Measurements from ENCODE around the gene CASD1.

The CASD1 gene

GRCh38 chr7:94486216-94486615 lies 23.4 kb upstream of the CASD1 start:
- Histone ChIP-seq H3K27ac (ENCODE audit: poor library complexity, severe bottlenecking) (no peak overlapping the region), H3K4me1 (ENCODE audit: insufficient read depth, poor library complexity, severe bottlenecking) (no peaks in the 10 kb centered on the region), H3K9me3 (ENCODE audit: severe bottlenecking) (no peaks in the 10 kb centered on the region), H3K36me3 (ENCODE audit: low read depth) (no peaks in the 10 kb centered on the region), H3K4me3 (ENCODE audit: severe bottlenecking) (no peak overlapping the region), H3K27me3 (ENCODE audit: insufficient read depth, poor library complexity, severe bottlenecking) (no peaks in the 10 kb centered on the region)
- DNase-seq (ENCODE audit: low spot score), result no peak
- TF ChIP-seq CTCF (IDR thresholded peaks at IDR 0.05; ENCODE audit: poor library complexity, severe bottlenecking), result no peak
- no peak for ATAC-seq (ENCODE audit: low read depth)

GRCh38 chr7:94491410-94491809 lies 18.2 kb upstream of the CASD1 start:
- DNase-seq (ENCODE audit: low spot score) (no peak), ATAC-seq (ENCODE audit: low read depth) (no peak)
- TF ChIP-seq CTCF (IDR thresholded peaks at IDR 0.05; ENCODE audit: poor library complexity, severe bottlenecking), result no peak
- no peak overlapping the region for H3K27ac ChIP-seq (ENCODE audit: poor library complexity, severe bottlenecking)
- no peak overlapping the region for H3K4me3 ChIP-seq (ENCODE audit: severe bottlenecking)
- no peaks in the 10 kb centered on the region for H3K27me3 ChIP-seq (ENCODE audit: insufficient read depth, poor library complexity, severe bottlenecking)
- no peaks in the 10 kb centered on the region for H3K4me1 ChIP-seq (ENCODE audit: insufficient read depth, poor library complexity, severe bottlenecking)
- no peaks in the 10 kb centered on the region for H3K9me3 ChIP-seq (ENCODE audit: severe bottlenecking)
- H3K36me3 ChIP-seq (ENCODE audit: low read depth), result no peaks in the 10 kb centered on the region

- no peaks in the 10 kb centered on the region for H3K4me1 ChIP-seq (ENCODE audit: insufficient read depth, poor library complexity, severe bottlenecking)
- H3K36me3 ChIP-seq (ENCODE audit: low read depth), result no peaks in the 10 kb centered on the region
- H3K4me3 ChIP-seq (ENCODE audit: severe bottlenecking), result no peak overlapping the region
- DNase-seq (ENCODE audit: low spot score), result no peak
- no peak overlapping the region for H3K27ac ChIP-seq (ENCODE audit: poor library complexity, severe bottlenecking)
- H3K9me3 ChIP-seq (ENCODE audit: severe bottlenecking), result no peaks in the 10 kb centered on the region
- no peaks in the 10 kb centered on the region for H3K27me3 ChIP-seq (ENCODE audit: insufficient read depth, poor library complexity, severe bottlenecking)
- no peak for ATAC-seq (ENCODE audit: low read depth)
- TF ChIP-seq CTCF (IDR thresholded peaks at IDR 0.05; ENCODE audit: poor library complexity, severe bottlenecking), result no peak
These were observed 17.0 kb upstream of the CASD1 start for GRCh38 chr7:94492601-94493000.

DNA sequence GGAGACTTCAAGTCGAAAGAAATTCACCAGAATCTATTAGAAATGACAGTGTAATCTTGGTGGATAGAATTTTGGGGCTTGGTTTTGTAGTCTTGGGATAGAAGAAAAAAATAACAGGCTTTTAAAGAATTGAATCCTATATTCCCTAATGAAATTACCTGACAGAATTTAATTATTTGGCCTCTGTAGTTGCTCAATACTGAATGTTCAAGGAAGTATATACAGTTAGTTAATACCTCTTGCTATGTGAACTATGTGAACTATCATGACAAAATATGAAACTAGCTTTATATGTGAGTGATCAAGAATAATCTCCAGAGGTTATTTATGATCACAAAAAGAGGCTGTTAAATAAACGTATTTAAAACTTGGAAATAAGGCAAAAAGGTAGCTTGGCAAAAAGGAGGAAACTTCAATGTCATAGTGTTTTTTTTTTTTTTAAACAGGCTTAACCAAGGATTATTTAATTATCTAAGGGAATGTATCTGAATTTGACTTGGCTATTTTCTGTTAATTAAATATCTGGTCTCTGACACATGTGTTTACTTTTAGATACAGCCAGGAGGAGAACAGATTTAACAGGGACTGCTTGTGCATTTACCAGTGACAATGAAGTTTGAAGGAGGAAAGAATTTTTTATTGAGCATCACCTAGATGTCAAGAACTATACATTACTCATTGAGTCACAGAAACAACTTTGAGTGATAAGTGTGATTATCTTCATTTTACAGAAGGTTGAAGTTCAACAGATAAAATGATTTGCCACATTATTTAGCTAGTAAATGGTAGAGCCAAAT lies 11.5 kb upstream of the CASD1 start:
- Histone ChIP-seq H3K4me1 (ENCODE audit: insufficient read depth, poor library complexity, severe bottlenecking) (no peaks in the 10 kb centered on the region), H3K27ac (ENCODE audit: poor library complexity, severe bottlenecking) (no peak overlapping the region), H3K36me3 (ENCODE audit: low read depth) (no peaks in the 10 kb centered on the region), H3K9me3 (ENCODE audit: severe bottlenecking) (no peaks in the 10 kb centered on the region), H3K27me3 (ENCODE audit: insufficient read depth, poor library complexity, severe bottlenecking) (no peaks in the 10 kb centered on the region), H3K4me3 (ENCODE audit: severe bottlenecking) (no peak overlapping the region)
- DNase-seq (ENCODE audit: low spot score) (no peak), ATAC-seq (ENCODE audit: low read depth) (no peak)
- TF ChIP-seq CTCF (IDR thresholded peaks at IDR 0.05; ENCODE audit: poor library complexity, severe bottlenecking), result no peak

- DNase-seq (ENCODE audit: low spot score), result no peak
- no peaks in the 10 kb centered on the region for H3K4me1 ChIP-seq (ENCODE audit: insufficient read depth, poor library complexity, severe bottlenecking)
- no peaks in the 10 kb centered on the region for H3K36me3 ChIP-seq (ENCODE audit: low read depth)
These were observed 10.7 kb upstream of the CASD1 start for GRCh38 chr7:94498918-94499317.

More at GRCh38 chr7:94498918-94499317, 10.7 kb upstream of the CASD1 start:
- Histone ChIP-seq H3K9me3 (ENCODE audit: severe bottlenecking) (no peaks in the 10 kb centered on the region), H3K4me3 (ENCODE audit: severe bottlenecking) (no peak overlapping the region), H3K27me3 (ENCODE audit: insufficient read depth, poor library complexity, severe bottlenecking) (no peaks in the 10 kb centered on the region), H3K27ac (ENCODE audit: poor library complexity, severe bottlenecking) (no peak overlapping the region)
- no peak for ATAC-seq (ENCODE audit: low read depth)
- TF ChIP-seq CTCF (IDR thresholded peaks at IDR 0.05; ENCODE audit: poor library complexity, severe bottlenecking), result no peak

All from RWPE2 (cell line).